IMR-90 (cell line): Measurements from ENCODE around the gene RANBP9. TPM values are rescaled to one million over a fixed set of nuclear protein-coding genes. Genes with fewer than 3 reads are reported as not detected.

Source experiments
- ATAC-seq: fragments of 200-7000 bp; cut with Tn5 transposase; 2 replicates; pipeline ENCODE4 v1.9.1; 2020; ENCODE audit warnings: low read depth, mild to moderate bottlenecking, moderate library complexity
- BruUV-seq: library from RNA; stranded (reverse); fragments of 400-500 nt; replicated peaks from 2 replicates; lab custom pipeline; 2021; lab: Mats Ljungman, UMichigan
- CTCF ChIA-PET: fragments of 300-600 bp; formaldehyde crosslinking; extraction: SDS; loops from one replicate; lab custom pipeline; 2021; ENCODE audit warnings: antibody characterized with exemption; lab: Yijun Ruan, JAX
- POLR2A ChIA-PET: fragments of 300-600 bp; sonication (Branson Sonifier 250); formaldehyde crosslinking; loops from one replicate; lab custom pipeline; 2022; ENCODE audit warnings: antibody characterized with exemption; ENCODE audit not compliant: unreplicated experiment; lab: Charles Lee
- DNase-seq: peaks from one replicate; pipeline ENCODE4 v3.0.0; 2013
- H2AFZ ChIP-seq: replicated peaks from 2 replicates; pipeline ENCODE3; 2013; ENCODE audit warnings: low read length, mild to moderate bottlenecking; ENCODE audit not compliant: poor library complexity
- H2AK5ac ChIP-seq: 2 replicates; pipeline ENCODE4 v1.6.1; 2013; ENCODE audit warnings: low read depth, low read length, inconsistent platforms
- H2AK9ac ChIP-seq: replicated peaks from 2 replicates; pipeline ENCODE3; 2013; ENCODE audit warnings: mild to moderate bottlenecking, low read depth, low read length, moderate library complexity; ENCODE audit not compliant: poor library complexity
- H2BK120ac ChIP-seq: 2 replicates; pipeline ENCODE4 v1.6.1; 2013; ENCODE audit warnings: low read depth, low read length, inconsistent platforms
- H2BK15ac ChIP-seq: 3 replicates; pipeline ENCODE4 v1.6.1; 2013; ENCODE audit warnings: low read depth, low read length, inconsistent platforms
- H2BK20ac ChIP-seq: 2 replicates; pipeline ENCODE4 v1.6.1; 2013; ENCODE audit warnings: low read depth, mild to moderate bottlenecking, inconsistent platforms, low read length, moderate library complexity
- H2BK5ac ChIP-seq: 2 replicates; pipeline ENCODE4 v1.6.1; 2013; ENCODE audit warnings: mild to moderate bottlenecking, low read depth, low read length, inconsistent platforms; ENCODE audit not compliant: poor library complexity, severe bottlenecking
- H3K14ac ChIP-seq: replicated peaks from 2 replicates; pipeline ENCODE4 v1.6.1; 2013; ENCODE audit warnings: low read depth, low read length, inconsistent platforms
- H3K18ac ChIP-seq: 2 replicates; pipeline ENCODE4 v1.6.1; 2013; ENCODE audit warnings: low read depth, low read length, control low read depth
- H3K23ac ChIP-seq: 2 replicates; pipeline ENCODE4 v1.6.1; 2013; ENCODE audit warnings: low read depth, low read length, inconsistent platforms
- H3K27ac ChIP-seq: 2 replicates; pipeline ENCODE4 v1.5.1; 2013; ENCODE audit warnings: mild to moderate bottlenecking, control low read depth, low read length; ENCODE audit not compliant: insufficient read depth
- H3K27me3 ChIP-seq: 2 replicates; pipeline ENCODE4 v1.6.1; 2013; ENCODE audit warnings: low read length; ENCODE audit not compliant: control insufficient read depth, insufficient read depth
- H3K36me3 ChIP-seq: 2 replicates; pipeline ENCODE4 v1.6.1; 2013; ENCODE audit warnings: low read length, mixed read lengths; ENCODE audit not compliant: control insufficient read depth, insufficient read depth
- H3K4ac ChIP-seq: 2 replicates; pipeline ENCODE4 v1.6.1; 2013; ENCODE audit warnings: low read depth, low read length, inconsistent platforms
- H3K4me1 ChIP-seq: 2 replicates; pipeline ENCODE4 v1.6.1; 2013; ENCODE audit warnings: low read length, mixed read lengths; ENCODE audit not compliant: control insufficient read depth, insufficient read depth
- H3K4me2 ChIP-seq: 2 replicates; pipeline ENCODE4 v1.6.1; 2013; ENCODE audit warnings: low read depth, mild to moderate bottlenecking, control low read depth, low read length, moderate library complexity
- H3K4me3 ChIP-seq: 2 replicates; pipeline ENCODE4 v1.5.1; 2013; ENCODE audit warnings: low read depth, mild to moderate bottlenecking, control low read depth, low read length, moderate library complexity; ENCODE audit not compliant: insufficient read depth
- H3K56ac ChIP-seq: 2 replicates; pipeline ENCODE4 v1.6.1; 2013; ENCODE audit warnings: low read length, inconsistent platforms; ENCODE audit not compliant: insufficient read depth; ENCODE audit errors: extremely low read depth
- H3K79me1 ChIP-seq, 2 experiments: 2 replicates each; pipeline ENCODE4 v1.6.1; 2013; ENCODE audit warnings: low read length in 2 of 2, inconsistent platforms in 1 of 2, low read depth in 1 of 2
- H3K9ac ChIP-seq: 2 replicates; pipeline ENCODE4 v1.6.1; 2013; ENCODE audit warnings: low read depth, low read length, control low read depth
- H3K9me1 ChIP-seq: 2 replicates; pipeline ENCODE4 v1.6.1; 2013; ENCODE audit warnings: low read length, inconsistent platforms; ENCODE audit not compliant: insufficient read depth
- H3K9me3 ChIP-seq: 2 replicates; pipeline ENCODE4 v1.6.1; 2013; ENCODE audit warnings: low read length; ENCODE audit not compliant: control insufficient read depth, insufficient read depth
- H4K20me1 ChIP-seq: 2 replicates; pipeline ENCODE4 v1.6.1; 2013; ENCODE audit warnings: low read length, inconsistent platforms; ENCODE audit not compliant: insufficient read depth
- H4K5ac ChIP-seq: 2 replicates; pipeline ENCODE4 v1.6.1; 2013; ENCODE audit warnings: mild to moderate bottlenecking, low read depth, low read length, control low read depth
- H4K8ac ChIP-seq, 2 experiments: 2 replicates each; pipeline ENCODE4 v1.6.1; 2013; ENCODE audit warnings: low read depth in 2 of 2, low read length in 2 of 2, control low read depth in 1 of 2, inconsistent platforms in 1 of 2
- H4K91ac ChIP-seq: 2 replicates; pipeline ENCODE4 v1.6.1; 2013; ENCODE audit warnings: low read depth, low read length, inconsistent platforms; ENCODE audit not compliant: insufficient read depth
- RAD21 ChIP-seq: IDR thresholded peaks from 2 replicates; pipeline ENCODE4 v1.6.1; 2012; ENCODE audit warnings: low read length, improper control_type of control experiment
- WGBS, 2 experiments: methylation state at CpG; one replicate each; pipeline versions ENCODE4 v1.1.5 to v1.1.7; 2013; ENCODE audit warnings: missing lambda C conversion rate in 2 of 2; ENCODE audit not compliant: insufficient read length in 1 of 2; ENCODE audit errors: extremely low coverage in 2 of 2; 5-methylcytosine and 5-hydroxymethylcytosine counted together
- dilution Hi-C: fragments of 300-500 bp; cut with HindIII; formaldehyde crosslinking; loops from one replicate; pipeline ENCODE4 v1.14.3; 2018; ENCODE audit warnings: low sequenced_read_pairs; ENCODE audit not compliant: unreplicated experiment
- in situ Hi-C: fragments of 300-500 bp; cut with MboI; formaldehyde crosslinking; loops from 3 replicates; pipeline ENCODE4 v1.14.3; 2019; ENCODE audit warnings: low sequenced_read_pairs, inconsistent platforms, mixed read lengths
- intact Hi-C: fragments of 100-400 bp; cut with micrococcal nuclease; formaldehyde crosslinking; loops from 2 replicates; pipeline ENCODE4 v1.10.0; 2022
- polyA plus RNA-seq, 3 experiments: library from polyadenylated mRNA; depleted of rRNA; stranded (reverse); fragments of >200 nt; gene quantifications; 2 replicates each; pipeline ENCODE4 v1.2.3, GENCODE V29; 2012; ENCODE audit warnings: low replicate concordance in 1 of 3
- total RNA-seq: library from RNA; depleted of rRNA; stranded (reverse); fragments of >200 nt; gene quantifications from 2 replicates; pipeline ENCODE4 v1.2.3, GENCODE V29; 2012; rRNA removed

RANBP9 gene
- total and polyA plus RNA-seq, 2 of the 4 experiments (the other 2 are of a cell fraction) = 17.7 to 27.8 TPM

- dilution Hi-C loops (no loop called here), intact Hi-C loops (no loop called here), in situ Hi-C loops (no loop called here)
- TF ChIP-seq RAD21 = no peak
- Histone ChIP-seq H3K9ac (no peak overlapping the region), H2BK5ac (no peak overlapping the region), H3K4me1 (no peaks in the 10 kb centered on the region; the same call in 1 of the 2 replicates), H3K27ac (no peak overlapping the region), H3K4me3 (no peak overlapping the region), H4K91ac (no peak overlapping the region), H3K9me3 (no peaks in the 10 kb centered on the region), H3K27me3 (peaks cover 8% of the 10 kb centered on the region), H2AK9ac (no peak overlapping the region), H2AK5ac (no peak overlapping the region), H3K23ac (no peak overlapping the region), H2BK15ac (no peak overlapping the region), H4K20me1 (no peaks in the 10 kb centered on the region), H3K4ac (no peak overlapping the region), H3K18ac (no peak overlapping the region), H4K8ac (no peak overlapping the region), H2AFZ (no peak overlapping the region), H3K9me1 (no peaks in the 10 kb centered on the region; the same call in 1 of the 2 replicates), H2BK120ac (no peak overlapping the region), H3K36me3 (no peaks in the 10 kb centered on the region), H3K79me1 (peaks cover 7 to 13% of the 10 kb centered on the region in 2 experiments; a peak in 3 of 4 replicates), H3K4me2 (no peak overlapping the region), H3K14ac (no peak overlapping the region), H3K56ac (no peak overlapping the region), H2BK20ac (no peak overlapping the region), H4K5ac (no peak overlapping the region)
- ATAC-seq = no peak
- DNase-seq = no peak
- CTCF ChIA-PET = no interaction called here
- 91% methylated on average over 6 of the region's 7 CpGs; no CpG with 5 or more reads in 1 of the 2 experiments for WGBS, 2 experiments
- POLR2A ChIA-PET = no interaction called here
- no TSS peak for BruUV-seq
These were observed 139.4 kb downstream of the RANBP9 start for GRCh38 chr6:13572240-13572639.

Other genes starting within 250 kb of the RANBP9 start
- 3.4 and 3.6 TPM in 2 replicates for gene GFOD1, start 224.2 kb downstream of the RANBP9 start, total RNA-seq
- 1.8 and 2.2 TPM in 2 replicates for gene GFOD1, start 224.2 kb downstream of the RANBP9 start, polyA plus RNA-seq (2012; rRNA removed)
- 5.0 and 5.2 TPM in 2 replicates for gene SIRT5, start 137.2 kb downstream of the RANBP9 start, total RNA-seq
- 4.6 and 4.7 TPM in 2 replicates for gene SIRT5, start 137.2 kb downstream of the RANBP9 start, polyA plus RNA-seq (2012; rRNA removed)
- gene NOL7, start 96.5 kb downstream of the RANBP9 start, total RNA-seq = 21.3 and 60.8 TPM in 2 replicates
- gene NOL7, start 96.5 kb downstream of the RANBP9 start, polyA plus RNA-seq (2012; rRNA removed) = 33.4 and 34.5 TPM in 2 replicates
- 4.1 and 5.6 TPM in 2 replicates for gene MCUR1, start 102.7 kb upstream of the RANBP9 start, total RNA-seq
- 6.0 and 6.5 TPM in 2 replicates for gene MCUR1, start 102.7 kb upstream of the RANBP9 start, polyA plus RNA-seq (2012; rRNA removed)
- gene RNF182, start 213.1 kb upstream of the RANBP9 start, total RNA-seq = 6.4 and 9.1 TPM in 2 replicates
- gene RNF182, start 213.1 kb upstream of the RANBP9 start, polyA plus RNA-seq (2012; rRNA removed) = 3.0 and 4.1 TPM in 2 replicates